M059J (cell line): ENCODE measurements around the gene NINJ1. TPM values are rescaled to one million over a fixed set of nuclear protein-coding genes. Genes with fewer than 3 reads are reported as not detected.

Source experiments
- DNase-seq: peaks from one replicate; pipeline ENCODE4 v3.0.0-alpha.2; 2012; ENCODE audit warnings: low read depth
- total RNA-seq: library from RNA; depleted of rRNA; stranded (reverse); fragments of >200 nt; shearing (Covaris generic); gene quantifications from 2 replicates; pipeline ENCODE4 v1.2.3, GENCODE V29; 2014; rRNA removed

The NINJ1 gene, protein sequence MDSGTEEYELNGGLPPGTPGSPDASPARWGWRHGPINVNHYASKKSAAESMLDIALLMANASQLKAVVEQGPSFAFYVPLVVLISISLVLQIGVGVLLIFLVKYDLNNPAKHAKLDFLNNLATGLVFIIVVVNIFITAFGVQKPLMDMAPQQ
- 151 and 186 TPM in 2 replicates for total RNA-seq

DNA sequence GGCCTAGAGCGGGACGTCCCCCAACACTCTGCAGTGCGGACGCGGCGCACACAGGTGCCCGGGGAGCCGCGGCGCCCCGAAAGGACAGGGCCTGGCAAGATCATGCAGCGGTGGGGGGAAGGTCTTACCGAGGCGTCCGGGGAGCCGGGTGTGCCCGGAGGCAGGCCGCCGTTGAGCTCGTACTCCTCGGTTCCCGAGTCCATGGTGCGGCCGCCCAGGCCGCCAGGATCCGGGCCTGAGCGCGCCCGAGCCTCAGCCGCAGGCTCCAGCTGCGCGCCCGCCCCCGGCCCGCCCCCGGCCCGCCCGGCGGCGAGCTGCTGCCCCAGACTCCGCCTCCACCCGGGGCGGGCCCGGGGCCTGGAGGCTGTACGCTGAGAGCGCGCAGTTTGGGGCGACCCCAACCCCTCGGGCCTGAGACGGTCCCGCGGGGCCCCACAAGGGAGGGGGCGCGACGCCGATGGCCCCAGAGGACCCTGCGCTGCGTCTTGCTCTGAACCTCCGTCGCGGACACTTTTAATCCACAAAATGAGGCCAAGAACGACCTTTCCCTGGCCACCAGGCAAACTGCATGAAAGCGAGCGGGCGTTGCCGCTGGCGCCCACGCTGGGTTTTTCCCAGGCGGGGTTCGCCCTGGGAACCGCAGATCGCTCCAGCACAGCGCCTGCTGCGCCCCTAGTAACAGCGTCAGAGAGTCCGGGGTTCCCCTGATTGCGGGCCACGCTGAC lies at the start of gene NINJ1:
NINJ1 (minus strand) TSS at position 237 of the 725 bp plus-strand sequence; CDS start at position 203, 34 bp downstream.
- peak; percentile 71 for DNase-seq

DNA sequence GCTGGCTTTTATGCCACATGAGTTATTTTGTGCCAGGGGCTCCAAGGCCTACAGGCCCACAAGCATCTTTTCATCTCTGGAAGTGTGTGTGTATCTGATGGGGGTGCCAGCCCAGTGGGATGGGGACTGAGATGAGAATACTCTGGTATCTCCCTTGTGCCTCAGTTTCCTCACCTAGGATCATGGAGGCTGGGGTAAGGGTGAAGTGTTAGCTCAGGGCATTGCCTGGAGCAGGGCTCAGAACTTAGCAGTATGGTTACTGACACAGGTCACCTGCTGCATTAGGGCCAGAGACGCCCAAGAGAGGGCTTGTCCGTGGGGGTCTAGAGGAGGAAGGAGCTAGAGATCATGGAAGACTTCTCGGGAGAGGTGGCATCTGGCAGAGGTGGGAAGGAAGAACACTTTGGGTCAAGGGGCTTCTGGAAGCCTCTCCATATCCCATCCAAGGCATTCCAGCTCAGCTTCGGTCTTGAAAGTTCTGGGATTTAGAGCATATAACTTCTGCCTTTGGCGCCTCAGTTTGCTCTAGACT lies 49.1 kb upstream of the NINJ1 start:
- DNase-seq = no peak

DNA sequence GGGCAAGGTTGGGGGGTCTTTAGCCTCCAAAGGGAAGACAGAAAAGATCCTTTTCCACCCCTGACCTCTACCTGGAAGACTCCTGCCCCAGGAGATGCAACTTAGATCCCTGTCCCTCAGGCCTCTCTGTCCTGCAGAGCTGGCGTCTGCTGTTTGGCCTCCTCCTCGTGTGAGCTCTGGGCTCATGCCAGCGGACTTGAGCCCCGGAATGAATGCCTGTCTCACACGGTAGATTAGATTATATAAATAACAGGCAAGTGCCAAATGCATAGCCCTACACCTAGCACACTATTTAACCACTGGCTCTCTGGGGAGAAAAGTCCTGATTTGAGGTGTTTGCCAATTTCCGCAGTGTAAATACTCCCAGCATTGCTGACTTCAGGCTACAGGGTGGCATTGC lies 48.5 kb upstream of the NINJ1 start:
- DNase-seq = no peak

DNA sequence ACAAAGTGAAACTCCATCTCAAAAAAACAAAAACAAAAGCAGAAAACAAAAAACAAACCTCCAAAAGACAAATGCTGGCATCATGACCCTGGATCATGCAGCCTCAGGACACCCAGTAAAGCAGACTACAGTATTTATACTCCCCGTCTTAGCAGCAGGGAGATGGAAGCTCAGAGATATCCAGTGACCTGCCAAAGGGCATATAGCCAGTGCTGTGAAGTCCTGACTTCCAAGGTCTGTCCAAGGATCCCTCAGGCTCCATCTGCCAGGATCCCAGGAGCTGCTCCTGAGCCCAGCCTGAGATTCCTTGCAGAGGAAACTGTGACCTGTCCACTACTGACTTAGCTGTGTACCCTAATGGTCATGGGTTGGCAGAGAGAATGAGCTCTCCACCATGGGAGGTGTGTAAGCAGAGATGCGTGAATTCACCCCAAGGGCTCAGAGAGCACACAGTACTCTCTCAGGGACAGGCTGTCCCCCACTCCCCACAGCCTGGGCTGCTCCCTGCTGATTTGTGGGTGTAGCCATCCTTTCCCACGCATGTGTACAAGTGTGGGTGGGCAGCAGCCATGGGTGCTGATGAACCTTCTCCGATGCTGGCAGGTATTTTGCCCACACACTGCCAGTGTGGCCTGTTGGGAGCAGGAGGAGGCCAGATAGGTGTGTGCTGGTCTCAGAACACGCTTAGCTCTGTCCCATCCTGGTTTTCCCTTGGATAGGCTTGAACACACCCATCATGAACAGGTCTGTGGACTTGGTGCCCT lies 47.8 kb upstream of the NINJ1 start:
- no peak for DNase-seq

DNA sequence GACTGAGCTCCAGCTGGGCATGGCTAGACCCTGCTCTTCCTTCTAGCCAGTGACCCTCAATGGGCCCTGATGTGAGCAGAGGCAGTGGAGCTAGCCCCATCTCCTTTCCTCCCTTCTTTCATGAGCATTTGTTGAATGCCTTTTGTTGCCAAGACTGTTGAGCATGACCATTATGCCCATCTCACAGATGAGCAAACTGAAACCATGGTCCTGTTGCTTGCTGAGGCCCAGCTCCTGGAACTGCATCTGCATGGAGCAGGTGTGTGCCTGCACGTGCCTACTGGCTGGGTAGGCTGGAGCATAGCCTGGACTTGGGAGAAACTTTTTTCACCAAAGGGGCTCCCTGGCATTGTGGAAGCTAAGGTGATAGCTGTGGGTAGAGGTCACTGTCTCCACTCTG lies 46.9 kb upstream of the NINJ1 start:
- DNase-seq = no peak

GRCh38 chr9:93178851-93179786 lies 45.1 kb upstream of the NINJ1 start:
- DNase-seq = no peak

GRCh38 chr9:93177676-93178075 lies 43.6 kb upstream of the NINJ1 start:
- DNase-seq = no peak

- no peak for DNase-seq
Measured at GRCh38 chr9:93174976-93175375, 40.9 kb upstream of the NINJ1 start.

- DNase-seq = no peak
Measured at GRCh38 chr9:93173365-93174051, 39.5 kb upstream of the NINJ1 start.

- DNase-seq = no peak
Measured at GRCh38 chr9:93172666-93173364, 38.8 kb upstream of the NINJ1 start.

DNA sequence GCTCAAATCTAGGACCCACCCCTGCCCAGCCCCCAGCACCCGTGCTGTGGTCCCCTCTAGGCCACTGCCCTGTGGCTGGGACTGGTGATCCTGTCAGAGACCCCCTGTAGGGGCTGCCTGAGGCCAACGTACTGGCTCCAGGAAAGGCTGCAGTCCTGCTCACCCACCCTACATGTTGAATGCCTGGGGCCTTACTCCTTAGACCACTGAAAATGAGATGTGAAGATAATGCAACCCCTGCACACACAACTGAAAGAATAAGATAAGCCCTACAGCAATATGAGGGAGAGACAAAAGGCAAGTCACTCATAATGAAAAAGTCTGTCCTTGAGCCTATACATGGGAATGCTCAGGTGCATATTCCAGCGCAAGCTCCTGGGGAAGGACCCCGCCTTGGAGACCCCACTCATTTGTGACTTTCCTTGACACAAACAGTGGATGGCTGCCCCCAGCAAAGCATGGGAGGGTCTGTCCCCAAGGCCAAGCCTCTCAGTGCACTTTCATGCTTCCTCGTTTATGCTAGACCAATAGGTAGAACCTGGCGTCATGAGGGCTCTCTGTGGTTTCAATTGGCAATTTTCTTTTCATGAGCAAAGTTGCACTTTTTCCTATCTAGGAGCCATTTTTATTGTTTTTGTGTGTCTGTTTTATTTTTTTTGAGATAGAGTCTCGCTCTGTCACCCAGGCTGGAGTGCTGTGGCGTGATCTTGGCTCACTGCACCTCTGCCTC lies 37.4 kb upstream of the NINJ1 start:
- DNase-seq = no peak

DNA sequence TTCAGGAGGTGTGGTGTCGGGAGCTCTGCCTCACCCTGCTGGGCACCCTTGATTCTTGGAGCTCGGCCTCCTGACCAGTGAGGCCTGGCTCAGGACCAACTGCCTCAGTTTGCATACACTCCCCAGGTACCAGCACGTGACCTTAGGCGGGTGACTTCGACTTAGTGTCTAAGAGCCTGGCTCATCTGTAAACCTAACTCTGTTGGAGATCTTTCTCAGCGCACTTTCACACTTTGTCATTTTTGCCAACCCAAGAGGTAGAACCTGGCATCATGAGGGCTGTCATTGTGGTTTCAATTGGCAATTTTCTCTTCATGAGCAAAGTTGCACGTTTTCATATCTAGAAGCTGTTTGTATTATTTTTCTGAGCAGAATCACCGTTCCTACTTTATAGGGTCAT lies 36.5 kb upstream of the NINJ1 start:
- DNase-seq = no peak

DNA sequence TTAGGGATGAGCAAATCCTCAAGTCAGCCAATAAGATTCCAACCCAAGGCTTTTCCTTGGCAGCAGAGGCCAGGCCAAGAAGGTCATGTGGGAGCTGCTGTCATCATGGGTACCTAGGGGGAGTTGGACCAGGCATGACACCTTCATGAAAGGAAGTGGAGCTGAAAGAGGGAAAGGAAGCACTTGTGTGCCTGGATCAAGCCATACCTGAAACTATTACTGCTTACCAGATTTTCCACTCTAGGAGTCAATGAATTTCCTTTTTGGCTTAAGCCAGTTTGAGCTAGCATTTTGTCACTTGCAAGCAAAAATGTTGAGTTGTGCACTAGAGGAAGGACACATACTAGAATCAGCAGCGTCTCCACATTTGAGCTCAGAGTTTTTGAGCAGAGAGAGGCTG lies 35.4 kb upstream of the NINJ1 start:
- DNase-seq = no peak

GRCh38 chr9:93168581-93168980 lies 34.5 kb upstream of the NINJ1 start:
- DNase-seq = no peak

DNA sequence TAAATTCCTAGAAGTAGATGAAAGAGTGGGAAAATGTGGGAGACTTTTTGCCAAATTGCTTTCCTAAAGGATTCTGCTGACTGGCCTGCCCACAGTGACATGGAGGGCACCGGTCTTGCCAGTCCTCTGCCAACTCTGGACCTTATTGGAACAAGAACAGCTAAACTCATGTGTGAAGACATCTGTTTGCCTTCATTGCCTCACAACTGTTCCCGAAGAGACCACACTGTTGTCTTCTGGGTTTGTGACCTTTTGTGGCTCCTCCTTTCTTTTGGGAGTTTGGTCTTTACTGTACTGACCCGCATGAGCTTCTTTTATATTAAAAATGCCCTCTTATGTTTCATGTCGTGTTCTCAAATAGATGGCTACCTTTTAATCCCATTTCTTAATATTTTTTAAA lies 33.8 kb upstream of the NINJ1 start:
- DNase-seq = no peak

DNA sequence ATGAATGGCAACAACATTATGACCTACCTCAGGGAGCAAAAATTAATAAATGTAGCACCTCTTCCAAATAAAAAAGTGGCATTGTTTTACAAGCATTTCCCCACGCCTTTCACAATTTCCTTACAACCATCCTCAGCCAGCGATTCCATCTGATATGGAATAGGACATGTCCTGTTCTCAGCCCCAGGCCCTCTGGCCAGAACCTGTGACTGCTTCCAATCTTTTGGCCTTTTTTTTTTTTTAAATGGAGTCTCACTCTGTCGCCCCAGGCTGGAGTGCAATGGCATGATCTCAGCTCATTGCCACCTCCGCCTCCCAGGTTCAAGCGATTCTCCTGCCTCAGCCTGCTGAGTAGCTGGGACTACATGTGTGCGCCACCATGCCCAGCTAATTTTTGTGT lies 33.1 kb upstream of the NINJ1 start:
- DNase-seq = no peak

DNA sequence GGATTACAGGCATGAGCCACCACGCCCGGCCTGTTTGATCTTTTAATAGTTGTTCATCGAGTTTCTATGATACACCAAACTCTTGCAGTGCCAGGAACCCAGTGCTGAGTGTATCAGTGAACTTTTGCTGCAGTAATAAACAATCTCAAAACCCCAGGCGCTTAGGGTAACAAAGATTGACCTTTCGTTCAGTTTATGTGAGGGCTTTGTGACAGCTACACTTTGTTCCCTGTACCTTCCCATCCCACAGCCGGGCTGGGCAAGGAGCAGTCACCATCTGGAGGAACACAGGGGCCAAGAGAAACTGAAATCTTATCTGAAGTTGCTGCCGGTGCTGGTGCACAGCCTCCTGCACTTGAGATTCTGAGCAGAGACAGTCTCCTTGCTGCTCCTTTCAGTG lies 32.6 kb upstream of the NINJ1 start:
- no peak for DNase-seq

GRCh38 chr9:93164085-93164484 lies 30.0 kb upstream of the NINJ1 start:
- no peak for DNase-seq

- no peak for DNase-seq
Measured at GRCh38 chr9:93161786-93162562, 27.9 kb upstream of the NINJ1 start.
